HT1080 (cell line): ENCODE results near the gene ANKS1B. TPM values are rescaled to one million over a fixed set of nuclear protein-coding genes. Genes with fewer than 3 reads are reported as not detected.
"Not testable (repeated sequence)": the region's sequence is repeated elsewhere in the genome, so short reads cannot be mapped to it uniquely, and the experiment has no call there.

Experiments used
- DNase-seq: peaks from one replicate; pipeline ENCODE4 v3.0.0-alpha.2; 2015; ENCODE audit warnings: low read depth
- total RNA-seq: library from RNA; depleted of rRNA; stranded (reverse); fragments of >200 nt; shearing (Covaris generic); gene quantifications from 2 replicates; pipeline ENCODE4 v1.2.3, GENCODE V29; 2014

The ANKS1B gene
- total RNA-seq, 1 experiment from 2014 or later, result not detected

DNA sequence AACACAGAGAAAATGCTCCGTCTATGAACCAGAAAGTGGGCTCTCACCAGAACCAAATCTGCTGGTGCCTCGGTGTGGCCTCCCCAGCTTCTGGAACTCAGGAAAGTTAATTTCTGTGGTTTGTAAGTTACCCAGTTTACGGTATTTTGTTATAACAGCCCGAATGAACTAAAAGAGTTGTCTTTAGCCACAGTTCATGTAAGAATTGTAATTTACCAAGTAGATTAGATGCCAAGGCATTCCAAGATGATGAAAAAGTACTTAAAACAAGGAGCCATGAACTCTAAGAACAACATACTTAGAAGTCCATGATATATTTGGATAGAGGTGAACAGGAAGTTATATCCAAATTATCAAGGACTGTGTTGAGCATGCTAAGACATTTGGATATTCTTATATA is 597.1 kb downstream of the ANKS1B start:
- DNase-seq, result no peak

DNA sequence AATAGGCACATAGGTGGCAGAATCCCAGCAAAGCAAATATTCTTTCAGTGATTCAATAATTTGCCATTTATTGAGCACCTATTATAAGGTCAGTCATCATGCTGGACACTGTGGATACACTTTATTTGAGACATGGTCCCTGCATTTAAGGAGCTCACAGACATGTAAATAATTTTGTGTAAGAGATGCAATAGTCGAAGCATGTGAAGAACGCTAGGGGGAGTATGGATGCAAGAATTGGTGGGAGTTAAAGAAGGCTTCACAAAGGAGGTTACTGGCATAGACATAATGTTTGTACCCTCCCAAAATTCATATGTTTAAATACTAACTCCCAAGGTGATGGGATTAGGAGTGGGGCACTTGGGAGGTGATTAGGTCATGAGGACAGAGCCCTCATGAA is 597.8 kb downstream of the ANKS1B start:
- DNase-seq, result peak; percentile 44

DNA sequence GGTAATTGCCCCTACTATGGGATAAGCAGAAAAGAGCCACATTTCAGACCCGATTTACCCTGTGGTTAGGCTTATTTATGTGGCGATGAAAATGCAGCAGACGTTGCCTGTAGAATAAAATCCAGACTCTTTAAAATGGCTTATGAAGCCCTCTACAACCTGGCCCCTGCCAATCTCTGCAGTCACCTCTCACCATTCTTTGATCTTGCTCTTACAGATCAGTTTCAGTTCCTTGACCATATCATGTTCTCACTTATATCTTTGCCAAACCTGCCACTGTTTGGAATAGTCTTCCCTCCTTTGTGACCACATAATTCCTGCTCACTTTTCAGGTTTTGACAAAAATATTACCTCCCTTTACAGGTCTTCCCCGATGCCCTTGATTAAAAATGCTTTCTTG is 601.5 kb downstream of the ANKS1B start:
- no peak for DNase-seq

DNA sequence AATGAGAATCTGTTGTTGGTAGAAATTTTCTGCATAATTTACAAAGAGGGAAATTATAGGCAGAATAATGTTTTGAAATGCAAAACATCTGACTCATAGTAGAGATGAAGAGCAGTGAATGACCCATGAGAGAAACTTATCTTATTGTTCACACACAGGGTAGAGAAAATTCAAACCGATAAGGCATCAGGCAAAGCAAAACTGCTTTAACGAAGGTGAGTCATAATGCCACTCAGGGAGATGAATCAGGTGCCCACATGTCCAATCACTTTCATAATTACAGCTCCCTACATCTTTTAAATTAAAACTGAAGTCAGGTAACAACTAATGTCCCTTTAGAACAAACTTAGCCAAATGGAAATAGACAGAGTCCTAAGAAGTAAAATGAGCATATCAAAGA is 602.7 kb downstream of the ANKS1B start:
- DNase-seq, result no peak

DNA sequence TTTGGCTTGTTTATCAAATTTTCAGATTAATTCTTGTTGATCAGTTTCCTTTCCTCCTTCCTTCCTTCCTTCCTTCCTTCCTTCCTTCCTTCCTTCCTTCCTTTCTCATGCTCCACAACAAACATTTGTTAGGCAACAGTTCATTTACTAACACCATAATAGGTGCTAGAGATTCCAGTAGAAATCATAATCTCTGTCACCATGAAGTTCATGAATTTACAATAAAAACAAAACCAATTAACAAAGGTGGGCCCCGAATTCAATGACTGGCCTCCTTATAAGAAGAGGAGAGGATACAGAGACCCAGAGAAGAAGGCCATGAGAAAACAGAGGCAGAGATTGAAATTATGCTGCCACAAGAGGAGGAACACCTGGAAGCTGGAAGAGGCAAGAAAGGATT is 604.0 kb downstream of the ANKS1B start:
- DNase-seq, result no peak

DNA sequence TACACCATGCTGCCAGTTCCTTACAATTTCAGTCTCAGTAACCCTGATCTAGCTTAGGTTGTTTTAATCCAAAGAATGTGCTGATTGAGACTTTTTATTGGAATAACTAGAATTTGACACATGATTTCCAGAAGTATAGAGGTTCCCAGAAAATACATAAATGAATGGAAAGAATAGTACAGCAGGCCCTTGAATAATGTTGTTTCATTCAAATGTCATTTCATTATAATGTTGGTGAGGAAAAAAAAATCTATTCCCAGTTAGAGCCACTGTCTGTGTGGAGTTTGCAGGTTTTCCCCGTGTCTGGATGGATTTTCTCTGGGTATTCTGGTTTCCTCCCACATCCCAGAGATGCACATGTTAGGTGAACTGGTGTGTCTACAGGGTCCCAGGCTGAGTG is 610.7 kb downstream of the ANKS1B start:
- DNase-seq, result no peak

DNA sequence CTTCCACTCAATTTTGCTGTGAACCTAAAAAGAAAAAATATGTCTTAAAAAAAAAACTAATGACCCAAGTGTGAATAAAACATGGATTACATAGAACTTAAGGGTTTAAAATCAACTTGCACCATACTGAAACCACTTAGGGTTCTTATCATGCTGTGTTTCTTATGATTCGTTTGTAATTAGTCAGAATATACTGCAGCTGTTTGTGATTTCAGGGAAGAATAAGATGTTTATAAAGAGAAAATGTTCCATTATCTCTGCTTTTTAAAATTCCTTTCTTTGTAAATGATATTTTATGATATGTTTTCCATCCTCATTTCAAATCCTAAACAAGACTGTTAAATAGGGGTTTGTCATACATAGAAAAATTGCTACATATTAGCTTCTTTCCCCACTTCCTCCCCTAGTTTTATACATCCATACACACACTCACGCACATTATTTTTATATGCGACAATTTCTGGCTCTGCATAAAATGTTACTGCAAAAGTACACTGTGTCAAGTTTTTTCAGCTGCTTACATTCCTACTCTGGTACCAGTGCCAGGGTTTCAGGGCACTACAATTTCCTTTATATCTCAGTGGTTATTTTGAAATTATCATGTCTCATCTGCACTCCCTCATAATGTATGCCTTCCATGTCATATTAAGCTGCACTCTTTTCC is 612.3 kb downstream of the ANKS1B start:
- DNase-seq, result no peak

DNA sequence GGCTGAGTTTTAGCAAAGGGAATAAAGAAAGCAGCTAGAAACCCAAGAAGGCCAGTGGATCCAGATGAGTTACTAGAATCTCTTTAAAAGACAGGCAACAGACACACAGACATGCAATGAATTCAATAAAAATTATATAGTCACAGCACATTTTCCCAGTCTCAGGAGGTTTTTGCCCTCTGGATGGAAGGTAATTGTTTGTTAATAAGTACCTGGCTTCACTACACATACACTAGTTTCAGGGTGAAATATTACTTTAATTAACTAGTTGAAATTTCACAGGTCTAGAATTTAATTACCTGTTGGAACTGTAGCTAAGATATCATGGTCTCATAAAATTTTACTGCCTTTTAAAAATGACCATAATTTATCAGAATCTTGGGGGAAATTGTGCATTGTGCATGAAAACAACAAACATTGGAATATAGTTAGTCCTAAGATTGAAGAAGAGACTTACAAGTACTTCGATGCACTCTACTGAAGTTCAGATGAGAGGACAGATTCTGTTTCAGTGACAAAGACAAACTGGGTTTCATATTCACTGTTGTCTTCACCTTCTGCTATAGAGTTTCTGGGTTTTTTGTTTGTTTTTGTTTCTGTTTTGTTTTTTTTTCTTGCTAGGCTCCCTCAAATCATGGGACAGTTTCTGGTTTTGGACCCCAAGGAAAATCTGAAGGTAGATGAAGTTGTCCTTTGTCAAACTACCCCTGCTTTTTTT is 614.2 kb downstream of the ANKS1B start:
- no peak for DNase-seq

DNA sequence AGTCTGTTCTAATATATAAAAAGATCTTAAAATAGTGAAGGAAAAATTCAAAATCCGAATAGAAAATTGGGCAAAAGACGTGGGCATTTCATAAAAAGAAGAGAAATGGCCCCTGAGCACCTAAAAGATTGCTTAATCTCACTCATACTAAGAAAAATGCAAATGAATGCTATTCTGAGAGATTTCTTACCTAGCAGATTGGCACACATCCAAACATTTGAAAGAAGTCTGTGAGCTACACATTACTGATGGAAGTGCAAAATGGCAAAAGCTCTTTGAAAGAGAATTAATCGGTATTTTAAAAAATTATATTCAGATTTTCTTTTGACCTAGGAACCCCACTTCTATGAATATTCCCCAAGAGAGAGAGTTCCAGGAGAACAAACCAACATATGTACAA is 617.6 kb downstream of the ANKS1B start:
- DNase-seq, result no peak

DNA sequence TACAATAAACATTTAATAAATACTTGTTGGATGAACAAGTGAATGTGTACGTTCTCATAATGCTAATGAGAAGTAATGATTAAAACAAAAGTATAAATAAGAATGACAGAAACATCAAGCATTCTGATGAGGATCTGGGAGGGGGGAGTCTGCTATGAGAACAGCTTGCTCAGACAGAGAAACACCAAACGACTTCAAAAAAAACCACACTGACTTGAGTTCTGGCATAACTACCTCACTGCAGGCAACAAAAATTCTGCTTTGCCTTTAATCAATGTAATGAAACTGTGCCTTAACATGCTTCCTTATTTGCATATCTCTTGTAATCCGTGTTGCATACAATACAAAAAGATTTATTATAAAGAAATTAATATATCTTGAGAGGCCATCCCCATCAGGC is 632.5 kb downstream of the ANKS1B start:
- no peak for DNase-seq

DNA sequence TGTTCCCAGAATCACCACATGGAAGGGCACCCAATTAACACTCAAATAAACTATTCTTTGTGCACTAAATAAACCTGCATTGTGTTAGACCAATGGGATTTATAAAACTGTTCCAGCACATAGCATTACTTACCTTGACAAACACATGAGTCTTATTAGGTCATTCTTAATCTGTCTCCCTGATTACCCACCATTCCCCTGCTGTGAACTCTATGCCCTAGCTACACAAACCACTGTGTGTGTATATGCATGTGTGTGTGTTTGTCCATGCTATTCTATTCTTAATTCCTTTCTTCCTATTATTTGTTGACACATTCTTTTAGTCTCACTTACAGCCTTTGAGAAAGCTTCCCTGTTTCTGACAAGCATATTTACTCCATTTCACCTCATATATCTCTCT is 640.8 kb downstream of the ANKS1B start:
- DNase-seq, result no peak

DNA sequence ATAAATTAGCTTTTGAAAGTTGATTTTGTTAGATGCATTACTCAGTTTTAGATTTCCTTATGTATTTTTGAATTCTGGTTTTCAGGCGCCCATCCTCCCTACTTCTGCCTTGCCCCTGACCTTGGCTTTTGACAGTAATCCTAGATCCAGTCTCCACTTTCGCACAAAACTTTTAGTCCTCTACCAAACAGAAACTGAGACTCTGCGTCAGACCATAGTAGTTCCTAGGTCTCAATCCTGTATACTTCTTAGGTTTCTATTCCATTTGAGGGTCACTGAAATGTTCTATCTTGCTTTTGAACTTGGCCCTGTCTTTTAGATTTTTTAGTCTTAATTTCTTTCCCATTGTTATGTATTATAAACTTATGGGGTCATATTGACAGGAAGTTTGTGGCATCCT is 645.1 kb downstream of the ANKS1B start:
- no peak for DNase-seq

DNA sequence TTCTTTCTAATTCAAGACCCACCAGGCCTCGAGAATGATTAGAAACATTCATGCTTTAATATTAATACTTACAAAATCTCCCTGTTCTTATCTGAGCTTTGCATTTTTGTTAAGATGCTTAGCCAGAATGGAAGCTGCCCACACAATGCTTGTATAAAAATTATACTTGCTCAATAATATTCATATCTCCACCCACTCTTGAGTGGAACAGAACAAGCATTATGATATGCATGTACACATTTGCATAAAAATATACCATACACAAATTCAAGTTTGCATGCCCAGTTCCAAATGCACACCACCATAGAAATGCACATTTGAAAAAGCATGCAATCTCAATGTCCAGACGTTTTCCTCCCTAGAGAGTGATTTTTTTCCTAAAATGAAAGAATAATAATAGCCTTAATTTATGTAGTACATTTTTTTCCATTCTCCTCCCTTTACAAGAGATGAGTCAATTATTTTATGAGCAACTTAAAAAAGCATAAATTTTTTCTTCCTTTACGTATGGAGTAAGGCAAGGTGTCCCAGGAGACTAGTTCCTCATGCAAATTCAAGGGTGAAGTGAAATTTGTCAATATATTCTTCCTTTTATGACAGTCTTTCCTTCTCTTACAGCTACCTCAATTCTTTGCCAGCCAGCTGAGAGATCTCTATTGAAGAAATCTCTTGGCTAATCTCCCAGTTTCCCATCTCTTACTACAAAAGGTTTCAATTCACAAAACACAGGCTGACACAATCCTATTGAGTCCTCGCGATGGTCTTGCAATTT is 650.3 kb downstream of the ANKS1B start:
- no peak for DNase-seq

DNA sequence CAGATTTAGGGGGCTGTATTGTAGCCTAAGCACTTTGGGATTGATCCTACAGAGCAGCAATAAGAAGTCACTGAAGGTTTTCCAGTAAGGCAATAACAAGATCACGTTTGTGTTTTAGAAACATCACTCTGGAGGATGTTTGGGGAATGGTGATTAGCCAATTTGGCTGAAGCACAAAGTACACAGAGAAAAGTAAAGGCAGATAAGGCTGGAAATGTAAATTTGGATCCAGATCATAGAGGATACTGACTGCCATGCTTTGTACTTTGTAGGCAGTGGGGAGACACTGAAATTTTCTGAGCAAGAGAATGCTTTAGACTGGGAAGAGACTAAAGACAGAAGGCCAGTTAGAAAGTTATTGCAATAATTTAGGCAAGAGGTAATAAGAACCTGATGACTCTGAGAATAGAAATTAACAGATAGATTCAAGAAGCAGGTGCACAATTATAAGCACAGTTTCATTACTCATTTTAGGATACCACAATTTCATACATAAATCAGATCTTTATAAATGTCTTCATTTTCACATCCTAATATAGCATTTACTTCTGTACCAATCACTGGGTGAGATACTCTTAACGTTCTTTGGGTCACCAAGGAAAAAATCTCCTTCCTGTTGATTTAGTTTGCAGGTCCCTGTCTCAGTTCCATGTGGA is 651.7 kb downstream of the ANKS1B start:
- no peak for DNase-seq

DNA sequence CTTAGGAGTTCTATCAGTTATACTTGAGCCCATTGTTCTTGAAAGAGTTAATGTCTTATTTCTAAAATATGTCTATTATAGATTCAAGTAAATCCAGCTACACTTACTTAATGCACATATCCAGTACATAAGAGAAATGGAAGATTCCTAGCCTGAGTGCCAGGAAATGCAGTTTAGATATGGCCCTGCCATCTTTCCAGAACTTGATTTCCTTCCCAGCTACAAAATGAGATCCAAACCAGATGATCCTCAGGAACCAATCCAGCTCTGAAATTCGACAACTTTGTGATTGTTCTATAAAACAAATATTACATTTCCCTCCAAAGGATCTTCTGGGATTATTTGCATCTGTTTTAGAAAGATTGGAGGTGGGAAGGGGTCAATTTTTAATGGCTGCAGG is 654.5 kb downstream of the ANKS1B start:
- DNase-seq, result no peak

DNA sequence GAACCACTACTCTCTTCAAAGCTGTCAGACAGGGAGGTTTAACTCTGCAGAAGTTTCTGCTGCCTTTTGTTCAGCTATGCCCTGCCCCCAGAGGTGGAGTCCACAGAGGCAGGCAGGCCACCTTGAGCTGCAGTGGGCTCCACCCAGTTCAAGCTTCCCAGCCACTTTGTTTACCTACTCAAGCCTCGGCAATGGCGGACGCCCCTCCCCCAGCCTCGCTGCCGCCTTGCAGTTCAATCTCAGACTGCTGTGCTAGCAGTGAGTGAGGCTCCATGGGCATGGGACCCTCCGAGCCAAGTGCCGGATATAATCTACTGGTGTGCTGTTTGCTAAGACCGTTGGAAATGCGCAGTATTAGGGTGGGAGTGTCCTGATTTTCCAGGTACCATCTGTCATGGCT is 663.5 kb downstream of the ANKS1B start:
- DNase-seq, result not testable (repeated sequence)

DNA sequence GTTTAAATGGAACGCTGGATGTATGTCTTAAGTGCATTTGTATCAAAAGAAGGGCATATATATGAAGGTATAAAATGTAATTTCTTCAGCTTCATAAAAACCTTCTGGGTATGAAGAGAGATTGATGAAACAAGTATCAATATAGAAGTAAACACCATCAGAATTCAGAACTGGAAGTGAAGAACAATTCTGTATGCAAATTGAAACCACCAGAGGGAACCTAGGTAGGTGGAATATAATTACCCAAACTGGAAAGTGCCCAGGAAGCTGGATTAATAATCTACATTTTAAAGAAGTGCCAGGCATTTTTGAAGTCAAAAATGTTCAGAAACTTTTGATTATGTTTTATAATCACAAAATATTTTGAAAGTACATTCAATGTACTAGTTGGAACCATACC is 673.4 kb downstream of the ANKS1B start:
- DNase-seq, result no peak

DNA sequence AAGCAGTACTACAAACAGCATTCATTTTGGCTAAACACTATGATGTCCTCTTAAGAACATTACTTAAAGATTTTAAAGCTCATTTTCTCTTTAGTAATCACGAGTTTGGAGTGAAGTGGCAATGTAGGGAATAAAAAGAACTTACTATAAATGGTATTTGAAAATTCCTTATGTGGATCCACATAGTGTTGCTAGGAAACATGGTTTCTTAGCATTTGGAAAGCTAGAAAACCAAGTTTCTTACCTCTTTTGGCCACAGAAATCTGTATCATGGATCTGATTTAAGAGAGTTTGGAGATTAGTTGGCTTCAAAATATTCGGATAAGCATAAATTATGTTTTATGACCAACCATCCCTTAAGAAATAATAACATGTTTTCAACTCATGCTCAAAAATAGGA is 674.9 kb downstream of the ANKS1B start:
- DNase-seq, result no peak

DNA sequence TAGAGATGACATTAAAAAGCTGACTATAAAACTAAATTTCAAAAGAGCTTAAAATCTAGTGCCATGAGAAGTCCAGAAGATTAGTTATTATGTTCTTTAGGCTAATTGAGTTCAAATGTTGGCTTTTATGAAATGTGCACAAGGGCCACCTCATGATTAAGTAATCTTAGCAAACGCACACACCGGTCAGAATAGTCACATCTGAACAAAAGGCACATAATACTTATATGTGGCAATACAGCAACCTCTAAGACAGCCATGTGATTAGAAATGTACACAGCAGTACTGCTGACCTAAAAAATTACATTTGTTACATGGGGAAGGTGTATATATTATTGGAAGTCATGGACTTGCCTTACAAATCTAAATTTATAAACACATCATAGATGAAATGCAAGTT is 681.9 kb downstream of the ANKS1B start:
- no peak for DNase-seq

DNA sequence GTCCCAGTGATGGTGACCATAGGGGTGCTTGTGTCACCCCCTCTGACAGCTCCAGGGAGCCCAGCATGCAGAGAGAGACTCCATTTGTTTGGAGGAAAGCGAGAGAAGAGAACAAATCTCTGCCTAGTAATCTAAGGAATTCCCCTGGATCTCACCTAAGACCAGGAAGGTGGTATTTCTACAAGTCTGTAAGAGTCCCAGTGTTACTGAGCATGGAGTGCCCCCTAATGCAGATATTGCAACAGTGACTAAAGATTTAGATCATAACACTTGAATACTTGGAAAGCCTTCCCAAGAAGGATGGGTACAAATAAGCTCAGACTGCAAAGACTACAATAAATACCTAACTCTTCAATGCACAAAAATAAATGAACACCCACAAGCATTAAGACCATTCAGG is 697.6 kb downstream of the ANKS1B start:
- DNase-seq, result no peak

DNA sequence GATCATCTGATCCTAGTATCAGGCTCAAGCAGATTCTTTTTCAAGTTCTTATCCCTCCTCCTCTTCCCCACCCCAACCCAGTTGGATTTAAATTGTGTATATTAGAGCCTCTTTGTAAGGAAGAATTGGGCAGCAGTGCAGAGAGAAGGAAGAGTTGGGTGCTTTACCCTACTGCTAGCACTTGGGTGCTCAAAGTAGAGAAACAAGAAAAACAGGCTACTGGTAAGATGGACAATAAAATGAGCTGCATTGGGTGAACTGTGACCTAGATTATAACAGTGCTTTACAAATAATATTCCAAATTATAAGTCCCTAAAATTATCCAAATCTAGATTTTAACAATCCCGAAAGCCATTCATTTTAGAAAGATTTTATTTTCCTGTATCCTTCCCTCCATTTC is 700.6 kb downstream of the ANKS1B start:
- no peak for DNase-seq

DNA sequence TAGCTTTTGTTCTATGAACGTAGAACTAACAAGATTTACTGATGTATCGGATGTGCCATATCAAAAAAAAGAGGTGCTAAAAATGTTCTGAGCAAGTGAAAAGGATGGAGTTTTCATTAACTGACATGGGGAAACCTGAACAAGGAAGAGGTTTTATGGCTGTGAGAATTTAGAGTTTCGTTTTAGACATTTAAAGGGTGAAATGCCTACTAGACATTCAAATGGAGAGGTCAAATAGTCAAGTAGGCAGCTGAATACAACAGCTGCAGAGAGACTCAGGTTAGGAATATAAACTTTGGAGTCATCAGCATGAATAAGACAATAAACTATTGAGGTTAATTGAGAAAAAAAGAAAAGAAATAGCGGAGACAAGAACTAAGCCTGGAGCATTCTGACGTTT is 702.1 kb downstream of the ANKS1B start:
- DNase-seq, result no peak
